Measurements from ENCODE around the gene PCDH15. TPM values are rescaled to one million over a fixed set of nuclear protein-coding genes. Genes with fewer than 3 reads are reported as not detected.

Gene PCDH15
- total and polyA plus RNA-seq, 2 of the 4 experiments (the other 2 are of a cell fraction) = not detected

DNA sequence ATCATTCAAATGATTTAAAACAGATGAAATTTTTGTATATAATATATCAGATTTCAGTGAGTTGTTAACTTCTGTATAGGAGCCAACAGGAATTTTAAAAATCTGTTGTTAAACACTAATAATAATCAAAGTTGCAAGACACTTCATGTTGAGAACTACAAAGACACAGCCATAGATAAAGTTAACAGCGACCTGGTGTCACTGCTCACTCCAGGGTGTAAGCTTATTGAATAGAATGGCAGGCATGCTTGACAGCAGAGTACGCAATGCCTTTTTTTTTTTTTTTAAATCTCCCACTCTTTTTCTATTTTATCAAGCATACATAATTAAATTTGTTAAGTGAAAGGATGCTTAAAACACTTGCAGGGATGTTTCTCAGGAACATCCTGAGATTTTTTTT, 32.0 kb downstream of the PCDH15 start:
- Histone ChIP-seq H4K91ac (ENCODE audit: insufficient read depth, low read depth, low read length) (no peak overlapping the region), H3K14ac (replicated peaks; ENCODE audit: low read depth, low read length) (no peak overlapping the region), H3K27me3 (ENCODE audit: control insufficient read depth, insufficient read depth, low read length) (no peaks in the 10 kb centered on the region), H3K9ac (ENCODE audit: low read depth, low read length) (no peak overlapping the region), H3K4me2 (ENCODE audit: low read depth, low read length) (no peak overlapping the region), H3K9me1 (ENCODE audit: insufficient read depth, low read length) (no peaks in the 10 kb centered on the region), H3K4me1 (ENCODE audit: control insufficient read depth, insufficient read depth, low read length) (no peaks in the 10 kb centered on the region), H4K8ac (ENCODE audit: low read depth in 2 of 2, low read length in 2 of 2) (no peak overlapping the region), H4K5ac (ENCODE audit: low read depth, low read length) (no peak overlapping the region), H3K27ac (ENCODE audit: insufficient read depth, low read length) (no peak overlapping the region), H3K4ac (ENCODE audit: low read depth, low read length) (no peak overlapping the region), H2AFZ (replicated peaks; ENCODE audit: low read length, poor library complexity) (no peak overlapping the region), H3K79me1 (ENCODE audit: low read depth in 1 of 2, low read length in 2 of 2) (no peaks in the 10 kb centered on the region), H4K20me1 (ENCODE audit: insufficient read depth, low read length) (no peaks in the 10 kb centered on the region), H2BK5ac (ENCODE audit: low read depth, low read length, poor library complexity, severe bottlenecking) (no peak overlapping the region), H3K23ac (ENCODE audit: low read depth, low read length) (no peak overlapping the region), H3K18ac (ENCODE audit: low read depth, low read length) (no peak overlapping the region), H2BK20ac (ENCODE audit: low read depth, low read length) (no peak overlapping the region), H3K4me3 (ENCODE audit: insufficient read depth, low read depth, low read length) (no peak overlapping the region), H3K56ac (ENCODE audit: extremely low read depth, insufficient read depth, low read length) (no peak overlapping the region), H3K36me3 (ENCODE audit: control insufficient read depth, insufficient read depth, low read length) (no peaks in the 10 kb centered on the region), H2AK5ac (ENCODE audit: low read depth, low read length) (no peak overlapping the region), H2BK15ac (ENCODE audit: low read depth, low read length) (no peak overlapping the region), H2AK9ac (replicated peaks; ENCODE audit: low read depth, low read length, poor library complexity) (no peak overlapping the region), H3K9me3 (ENCODE audit: control insufficient read depth, insufficient read depth, low read length) (no peaks in the 10 kb centered on the region), H2BK120ac (ENCODE audit: low read depth, low read length) (no peak overlapping the region)
- no peak for DNase-seq
- no TSS peak for BruUV-seq (replicated peaks)
- ChIA-PET POLR2A (ENCODE audit: unreplicated experiment) (no interaction called here), CTCF (no interaction called here)
- dilution Hi-C loops (cut with HindIII; ENCODE audit: low sequenced_read_pairs, unreplicated experiment) = no loop called here
- WGBS, 2 experiments (ENCODE audit: extremely low coverage in 2 of 2, insufficient read length in 1 of 2) = no CpG with 5 or more reads among the region's 2 CpGs
- TF ChIP-seq CEBPB (IDR thresholded peaks at IDR 0.05; ENCODE audit: low read depth, low read length) (no peak), FOS (IDR thresholded peaks at IDR 0.05; ENCODE audit: low read depth, low read length) (no peak), MXI1 (IDR thresholded peaks at IDR 0.05; ENCODE audit: borderline replicate concordance, low read depth, low read length) (no peak), MAFK (IDR thresholded peaks at IDR 0.05; ENCODE audit: low read depth, low read length) (no peak)
- TF ChIP-seq, protein P1, sequence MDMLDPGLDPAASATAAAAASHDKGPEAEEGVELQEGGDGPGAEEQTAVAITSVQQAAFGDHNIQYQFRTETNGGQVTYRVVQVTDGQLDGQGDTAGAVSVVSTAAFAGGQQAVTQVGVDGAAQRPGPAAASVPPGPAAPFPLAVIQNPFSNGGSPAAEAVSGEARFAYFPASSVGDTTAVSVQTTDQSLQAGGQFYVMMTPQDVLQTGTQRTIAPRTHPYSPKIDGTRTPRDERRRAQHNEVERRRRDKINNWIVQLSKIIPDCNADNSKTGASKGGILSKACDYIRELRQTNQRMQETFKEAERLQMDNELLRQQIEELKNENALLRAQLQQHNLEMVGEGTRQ (IDR thresholded peaks at IDR 0.05; ENCODE audit: low read depth, low read length) = no peak
- TF ChIP-seq, protein P2, sequence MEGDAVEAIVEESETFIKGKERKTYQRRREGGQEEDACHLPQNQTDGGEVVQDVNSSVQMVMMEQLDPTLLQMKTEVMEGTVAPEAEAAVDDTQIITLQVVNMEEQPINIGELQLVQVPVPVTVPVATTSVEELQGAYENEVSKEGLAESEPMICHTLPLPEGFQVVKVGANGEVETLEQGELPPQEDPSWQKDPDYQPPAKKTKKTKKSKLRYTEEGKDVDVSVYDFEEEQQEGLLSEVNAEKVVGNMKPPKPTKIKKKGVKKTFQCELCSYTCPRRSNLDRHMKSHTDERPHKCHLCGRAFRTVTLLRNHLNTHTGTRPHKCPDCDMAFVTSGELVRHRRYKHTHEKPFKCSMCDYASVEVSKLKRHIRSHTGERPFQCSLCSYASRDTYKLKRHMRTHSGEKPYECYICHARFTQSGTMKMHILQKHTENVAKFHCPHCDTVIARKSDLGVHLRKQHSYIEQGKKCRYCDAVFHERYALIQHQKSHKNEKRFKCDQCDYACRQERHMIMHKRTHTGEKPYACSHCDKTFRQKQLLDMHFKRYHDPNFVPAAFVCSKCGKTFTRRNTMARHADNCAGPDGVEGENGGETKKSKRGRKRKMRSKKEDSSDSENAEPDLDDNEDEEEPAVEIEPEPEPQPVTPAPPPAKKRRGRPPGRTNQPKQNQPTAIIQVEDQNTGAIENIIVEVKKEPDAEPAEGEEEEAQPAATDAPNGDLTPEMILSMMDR (conservative IDR thresholded peaks at IDR 0.05; ENCODE audit: low read depth, low read length) = no peak
- in situ Hi-C loops (cut with MboI; ENCODE audit: low sequenced_read_pairs) = no loop called here
- intact Hi-C loops (cut with micrococcal nuclease) = no loop called here
- no peak for ATAC-seq (ENCODE audit: low read depth)

Data from IMR-90 (cell line).